Smooth muscle cell of the brain vasculature (primary cell): ENCODE data around the gene TGFBI.

ENCODE experiments used
- DNase-seq: peaks from one replicate; pipeline ENCODE4 v3.0.0-alpha.2; 2012; ENCODE audit warnings: low read depth, low spot score

The TGFBI gene

GRCh38 chr5:136028782-136029742 is at the start of gene TGFBI:
Gene TGFBI, plus strand, starts transcription at chr5:136028988. Its CDS starts 68 bp downstream, at chr5:136029056.
- DNase-seq = no peak

- no peak for DNase-seq
These were observed 49.8 kb upstream of the TGFBI start for GRCh38 chr5:135978993-135979392.

- peak; percentile 65 for DNase-seq
These were observed 49.3 kb upstream of the TGFBI start for GRCh38 chr5:135979510-135979909.

- no peak for DNase-seq
These were observed 48.2 kb upstream of the TGFBI start for GRCh38 chr5:135980620-135981019.

GRCh38 chr5:135985951-135986350 is 42.8 kb upstream of the TGFBI start:
- no peak for DNase-seq

GRCh38 chr5:135986401-135986800 is 42.4 kb upstream of the TGFBI start:
- no peak for DNase-seq

GRCh38 chr5:135986891-135987401 is 41.8 kb upstream of the TGFBI start:
- no peak for DNase-seq

GRCh38 chr5:135988546-135988945 is 40.2 kb upstream of the TGFBI start:
- no peak for DNase-seq

GRCh38 chr5:135989686-135990085 is 39.1 kb upstream of the TGFBI start:
- no peak for DNase-seq

GRCh38 chr5:135990528-135991255 is 38.1 kb upstream of the TGFBI start:
- no peak for DNase-seq

GRCh38 chr5:135991429-135991828 is 37.4 kb upstream of the TGFBI start:
- no peak for DNase-seq

- no peak for DNase-seq
These were observed 35.4 kb upstream of the TGFBI start for GRCh38 chr5:135993335-135993879.

GRCh38 chr5:135993880-135994636 is 34.7 kb upstream of the TGFBI start:
- DNase-seq = no peak

- DNase-seq = no peak
These were observed 32.8 kb upstream of the TGFBI start for GRCh38 chr5:135995976-135996375.

GRCh38 chr5:135996611-135997010 is 32.2 kb upstream of the TGFBI start:
- peak; percentile 74 for DNase-seq

GRCh38 chr5:135997673-135998335 is 31.0 kb upstream of the TGFBI start:
- no peak for DNase-seq

- DNase-seq = no peak
These were observed 29.9 kb upstream of the TGFBI start for GRCh38 chr5:135998889-135999288.

- no peak for DNase-seq
These were observed 29.2 kb upstream of the TGFBI start for GRCh38 chr5:135999406-136000139.

GRCh38 chr5:136000147-136000546 is 28.6 kb upstream of the TGFBI start:
- no peak for DNase-seq

GRCh38 chr5:136000932-136001331 is 27.9 kb upstream of the TGFBI start:
- DNase-seq = no peak
